Suprapubic skin (tissue), 3 donors: ENCODE measurements around the gene DUSP14.

Experiments used
- EP300 ChIP-seq: sonication (generic); formaldehyde crosslinking; IDR thresholded peaks from one replicate; pipeline ENCODE4 v1.6.1; 2017; ENCODE audit warnings: antibody characterized with exemption
- POLR2A ChIP-seq, 2 donors: fragments of 450-650 bp; IDR thresholded peaks; one replicate each; pipeline ENCODE4 v1.6.1; 2017; ENCODE audit warnings: antibody characterized with exemption in 2 of 2, mild to moderate bottlenecking in 2 of 2, moderate library complexity in 2 of 2
- TF ChIP-seq, protein P1 (sequence below), 2 donors: fragments of 200-600 bp in 1 of 2; fragments of 450-650 bp in 1 of 2; sonication (generic) in 1 of 2; IDR thresholded peaks; one replicate each; pipeline ENCODE4 v1.5.1; 2016 to 2019; ENCODE audit warnings: antibody characterized with exemption in 2 of 2, mild to moderate bottlenecking in 1 of 2, moderate library complexity in 1 of 2

GRCh38 chr17:37450112-37450511, 39.6 kb upstream of the DUSP14 start:
- TF ChIP-seq EP300 (no peak), POLR2A (IDR thresholded peaks at IDR 0.05) (no peak)
- TF ChIP-seq, protein P1, sequence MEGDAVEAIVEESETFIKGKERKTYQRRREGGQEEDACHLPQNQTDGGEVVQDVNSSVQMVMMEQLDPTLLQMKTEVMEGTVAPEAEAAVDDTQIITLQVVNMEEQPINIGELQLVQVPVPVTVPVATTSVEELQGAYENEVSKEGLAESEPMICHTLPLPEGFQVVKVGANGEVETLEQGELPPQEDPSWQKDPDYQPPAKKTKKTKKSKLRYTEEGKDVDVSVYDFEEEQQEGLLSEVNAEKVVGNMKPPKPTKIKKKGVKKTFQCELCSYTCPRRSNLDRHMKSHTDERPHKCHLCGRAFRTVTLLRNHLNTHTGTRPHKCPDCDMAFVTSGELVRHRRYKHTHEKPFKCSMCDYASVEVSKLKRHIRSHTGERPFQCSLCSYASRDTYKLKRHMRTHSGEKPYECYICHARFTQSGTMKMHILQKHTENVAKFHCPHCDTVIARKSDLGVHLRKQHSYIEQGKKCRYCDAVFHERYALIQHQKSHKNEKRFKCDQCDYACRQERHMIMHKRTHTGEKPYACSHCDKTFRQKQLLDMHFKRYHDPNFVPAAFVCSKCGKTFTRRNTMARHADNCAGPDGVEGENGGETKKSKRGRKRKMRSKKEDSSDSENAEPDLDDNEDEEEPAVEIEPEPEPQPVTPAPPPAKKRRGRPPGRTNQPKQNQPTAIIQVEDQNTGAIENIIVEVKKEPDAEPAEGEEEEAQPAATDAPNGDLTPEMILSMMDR (IDR thresholded peaks at IDR 0.05): no peak
